ENCODE results near the gene LRRC3.
"Not testable (repeated sequence)": the region's sequence is repeated elsewhere in the genome, so short reads cannot be mapped to it uniquely, and the experiment has no call there.

Gene LRRC3

DNA sequence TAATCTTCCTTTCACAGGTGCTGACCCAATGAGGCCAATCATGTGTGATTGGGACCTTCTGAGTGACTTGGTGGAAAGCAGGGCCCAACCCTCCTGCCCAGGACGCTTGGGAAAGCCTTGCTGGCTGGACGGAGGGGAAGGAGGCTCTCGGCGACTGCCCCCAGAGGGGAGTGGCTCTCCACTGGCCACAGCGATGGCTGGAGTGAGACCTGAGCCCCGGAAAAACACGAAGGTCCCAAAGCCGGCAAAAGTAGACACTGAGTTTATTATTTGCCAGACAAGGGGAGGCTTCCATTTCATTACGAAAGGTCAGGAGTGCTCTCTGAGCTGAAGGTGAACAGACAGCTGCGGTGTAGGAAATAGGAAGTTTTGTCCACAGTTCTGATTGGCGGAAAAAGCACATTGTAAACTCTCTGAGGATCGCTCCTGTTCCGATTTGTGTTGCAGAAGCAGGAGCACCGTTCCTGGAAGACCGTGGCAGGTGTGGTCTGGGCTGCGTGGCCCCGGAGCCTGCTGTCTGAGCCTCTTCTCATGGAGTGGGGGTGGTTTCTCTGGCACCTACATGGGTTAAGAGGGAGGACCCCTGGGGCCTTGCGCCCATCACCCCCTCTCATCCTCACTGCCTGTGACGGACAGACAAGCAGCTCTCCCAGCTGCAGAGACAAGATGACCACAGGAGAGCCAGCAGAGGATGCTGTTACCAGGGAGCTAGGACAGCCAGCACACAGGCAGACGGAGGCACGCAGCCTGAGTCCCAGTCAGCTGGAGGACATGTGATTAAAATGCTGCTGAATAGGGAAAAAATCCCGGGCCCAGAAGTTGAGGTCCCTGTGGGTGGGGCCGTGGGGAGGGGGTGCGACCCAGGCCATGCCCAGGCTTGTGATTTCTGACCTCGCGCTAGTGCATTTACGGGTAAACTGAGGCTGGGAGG lies 43.2 kb downstream of the LRRC3 start:
- no peak for DNase-seq

DNA sequence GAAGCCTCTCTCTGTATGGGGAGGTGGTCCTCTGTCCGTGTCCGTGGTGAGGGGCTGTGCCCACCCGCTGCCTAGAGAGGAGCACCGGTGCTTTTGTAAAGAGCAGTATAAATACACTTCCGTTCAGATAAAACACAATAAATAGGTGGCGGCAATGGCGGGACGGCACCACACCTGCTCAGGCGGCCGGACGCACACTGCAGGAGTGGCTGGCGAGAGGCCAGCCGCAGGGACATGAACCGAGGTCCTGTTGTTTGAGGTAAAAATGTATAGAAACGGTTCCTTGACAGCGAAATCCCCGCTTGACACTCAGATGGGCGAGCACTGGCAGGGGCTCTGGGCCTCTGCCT lies 43.9 kb downstream of the LRRC3 start:
- DNase-seq = no peak

DNA sequence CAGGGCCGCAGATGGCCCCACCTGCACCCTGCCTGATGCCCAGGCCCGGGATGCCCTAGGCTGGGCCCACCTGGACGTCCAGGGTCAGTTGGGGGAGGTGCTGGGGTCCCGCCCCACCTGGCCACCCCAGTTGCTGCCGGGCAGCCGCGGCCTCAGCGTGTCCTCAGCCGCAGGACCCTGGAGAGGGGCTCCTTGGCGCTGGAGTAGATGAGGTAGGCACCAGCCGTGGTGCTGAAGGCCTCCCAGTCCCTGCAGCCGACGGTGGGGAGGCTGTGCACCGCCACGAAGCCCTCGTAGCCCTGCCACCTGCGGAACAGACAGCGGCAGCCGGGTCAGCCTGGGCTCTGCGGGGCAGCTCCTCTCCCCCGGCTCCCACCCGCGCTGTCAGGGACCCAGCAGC lies 44.3 kb downstream of the LRRC3 start:
- DNase-seq = no peak

DNA sequence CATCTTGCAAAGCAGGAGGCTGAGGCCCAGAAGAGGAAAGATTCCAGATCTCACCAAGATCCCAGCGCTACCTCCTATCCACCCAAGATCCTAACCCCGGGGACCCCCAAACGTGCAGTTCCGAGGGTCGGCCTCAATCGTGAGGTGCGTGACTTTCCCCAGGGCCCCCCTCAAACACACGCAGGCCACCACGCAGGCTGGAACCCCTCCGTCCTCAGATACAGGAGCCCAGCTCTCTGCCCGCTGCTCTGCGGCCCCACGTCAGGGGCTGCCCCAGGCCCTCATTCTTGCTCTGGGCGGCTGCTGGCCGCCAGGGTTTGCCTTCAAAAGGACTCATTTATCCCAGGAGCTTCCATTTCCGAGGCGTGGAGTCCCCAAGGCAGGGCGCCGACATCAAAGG lies 44.8 kb downstream of the LRRC3 start:
- no peak for DNase-seq

DNA sequence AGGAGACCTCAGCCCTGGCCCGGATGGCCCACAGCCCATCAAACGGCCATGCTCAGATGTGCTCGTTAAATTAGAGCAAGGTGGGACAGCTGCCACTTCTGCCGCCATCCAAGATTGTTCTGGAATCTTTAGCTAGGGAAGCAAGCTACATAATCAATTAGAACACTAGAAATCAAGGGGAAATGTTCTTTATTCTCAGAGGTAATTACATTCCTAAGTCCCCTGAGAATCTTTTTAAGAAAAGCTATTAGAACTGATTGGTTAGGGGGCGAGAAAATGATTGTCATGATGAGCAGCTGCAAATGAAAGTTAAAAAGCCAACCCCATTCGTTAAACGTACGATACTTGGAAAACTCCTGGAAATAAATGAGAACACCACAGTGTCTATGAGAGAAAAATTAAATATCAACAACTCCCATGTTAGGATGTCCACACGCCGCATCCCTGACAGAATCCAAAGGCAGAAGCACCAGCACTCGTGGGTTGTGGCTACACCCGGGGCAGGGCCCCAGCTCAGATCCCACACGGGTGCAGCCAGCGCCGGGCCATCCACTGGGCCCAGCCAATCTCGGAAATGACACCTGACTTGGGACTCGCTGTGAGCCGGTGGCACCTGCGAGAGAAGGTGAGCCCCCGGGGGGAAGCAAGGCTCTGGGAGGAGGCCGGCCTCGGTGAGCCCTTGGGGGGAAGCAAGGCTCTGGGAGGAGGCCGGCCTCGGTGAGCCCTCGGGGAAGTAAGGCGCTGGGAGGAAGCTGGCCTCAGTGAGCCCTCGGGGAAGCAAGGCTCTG lies 47.1 kb downstream of the LRRC3 start:
- no peak for DNase-seq

DNA sequence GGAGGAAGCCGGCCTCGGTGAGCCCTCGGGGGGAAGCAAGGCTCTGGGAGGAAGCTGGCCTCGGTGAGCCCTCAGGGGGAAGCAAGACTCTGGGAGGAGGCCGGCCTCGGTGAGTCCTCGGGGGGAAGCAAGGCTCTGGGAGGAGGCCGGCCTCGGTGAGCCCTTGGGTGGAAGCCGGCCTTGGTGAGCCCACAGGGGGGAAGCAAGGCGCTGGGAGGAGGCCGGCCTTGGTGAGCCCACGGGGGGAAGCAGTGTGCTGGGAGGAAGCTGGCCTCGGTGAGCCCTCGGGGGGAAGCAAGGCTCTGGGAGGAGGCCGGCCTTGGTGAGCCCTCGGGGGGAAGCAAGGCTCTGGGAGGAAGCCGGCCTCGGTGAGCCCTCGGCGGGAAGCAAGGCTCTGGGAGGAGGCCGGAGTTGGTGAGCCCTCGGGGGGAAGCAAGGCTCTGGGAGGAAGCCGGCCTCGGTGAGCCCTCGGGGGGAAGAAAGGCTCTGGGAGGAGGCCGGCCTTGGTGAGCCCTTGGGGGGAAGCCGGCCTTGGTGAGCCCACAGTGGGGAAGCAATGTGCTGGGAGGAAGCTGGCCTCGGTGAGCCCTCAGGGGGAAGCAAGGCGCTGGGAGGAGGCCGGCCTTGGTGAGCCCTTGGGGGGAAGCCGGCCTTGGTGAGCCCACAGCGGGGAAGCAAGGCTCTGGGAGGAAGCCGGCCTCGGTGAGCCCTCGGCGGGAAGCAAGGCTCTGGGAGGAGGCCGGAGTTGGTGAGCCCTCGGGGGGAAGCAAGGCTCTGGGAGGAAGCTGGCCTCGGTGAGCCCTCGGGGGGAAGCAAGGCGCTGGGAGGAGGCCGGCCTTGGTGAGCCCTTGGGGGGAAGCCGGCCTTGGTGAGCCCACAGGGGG lies 47.9 kb downstream of the LRRC3 start:
- DNase-seq = not testable (repeated sequence)

DNA sequence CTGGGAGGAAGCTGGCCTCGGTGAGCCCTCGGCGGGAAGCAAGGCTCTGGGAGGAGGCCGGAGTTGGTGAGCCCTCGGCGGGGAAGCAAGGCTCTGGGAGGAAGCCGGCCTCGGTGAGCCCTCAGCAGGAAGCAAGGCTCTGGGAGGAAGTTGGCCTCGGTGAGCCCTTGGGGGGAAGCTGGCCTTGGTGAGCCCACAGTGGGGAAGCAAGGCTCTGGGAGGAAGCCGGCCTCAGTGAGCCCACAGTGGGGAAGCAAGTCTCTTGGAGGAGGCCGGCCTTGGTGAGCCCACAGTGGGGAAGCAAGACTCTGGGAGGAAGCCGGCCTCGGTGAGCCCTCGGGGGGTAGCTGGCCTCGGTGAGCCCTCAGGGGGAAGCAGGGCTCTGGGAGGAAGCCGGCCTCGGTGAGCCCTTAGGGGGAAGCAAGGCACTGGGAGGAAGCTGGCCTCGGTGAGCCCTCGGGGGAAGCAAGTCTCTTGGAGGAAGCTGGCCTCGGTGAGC lies 48.6 kb downstream of the LRRC3 start:
- DNase-seq = no peak

DNA sequence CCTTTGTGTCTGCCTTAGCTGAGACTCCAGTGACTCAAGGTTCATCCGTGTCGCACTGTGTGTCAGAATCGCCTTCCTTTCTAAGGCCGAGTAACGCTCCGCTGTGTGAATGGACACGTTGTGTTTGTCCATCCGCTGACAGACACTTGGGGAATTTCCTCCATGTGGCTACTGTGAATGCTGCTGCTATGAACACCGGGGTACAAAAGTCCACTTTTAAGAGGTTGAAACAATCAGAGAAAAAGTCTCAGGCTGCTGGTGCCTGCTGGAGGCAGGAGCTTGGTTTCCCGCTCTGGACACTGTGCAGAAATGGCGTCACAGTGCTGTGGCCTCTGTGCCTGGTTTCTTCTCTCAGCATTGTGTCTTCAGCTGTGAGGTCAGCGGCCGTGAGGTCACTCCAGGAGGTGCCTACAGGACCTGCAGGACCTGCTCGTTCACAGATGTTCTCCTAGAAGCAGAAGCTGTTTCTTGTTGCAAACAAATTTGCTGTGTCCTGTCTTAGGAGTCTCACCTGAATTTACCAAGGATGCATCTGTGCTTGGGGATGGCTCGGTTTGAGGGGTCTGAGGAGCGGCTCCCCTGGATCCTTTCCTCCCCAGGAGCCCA lies 50.5 kb downstream of the LRRC3 start:
- DNase-seq = no peak

DNA sequence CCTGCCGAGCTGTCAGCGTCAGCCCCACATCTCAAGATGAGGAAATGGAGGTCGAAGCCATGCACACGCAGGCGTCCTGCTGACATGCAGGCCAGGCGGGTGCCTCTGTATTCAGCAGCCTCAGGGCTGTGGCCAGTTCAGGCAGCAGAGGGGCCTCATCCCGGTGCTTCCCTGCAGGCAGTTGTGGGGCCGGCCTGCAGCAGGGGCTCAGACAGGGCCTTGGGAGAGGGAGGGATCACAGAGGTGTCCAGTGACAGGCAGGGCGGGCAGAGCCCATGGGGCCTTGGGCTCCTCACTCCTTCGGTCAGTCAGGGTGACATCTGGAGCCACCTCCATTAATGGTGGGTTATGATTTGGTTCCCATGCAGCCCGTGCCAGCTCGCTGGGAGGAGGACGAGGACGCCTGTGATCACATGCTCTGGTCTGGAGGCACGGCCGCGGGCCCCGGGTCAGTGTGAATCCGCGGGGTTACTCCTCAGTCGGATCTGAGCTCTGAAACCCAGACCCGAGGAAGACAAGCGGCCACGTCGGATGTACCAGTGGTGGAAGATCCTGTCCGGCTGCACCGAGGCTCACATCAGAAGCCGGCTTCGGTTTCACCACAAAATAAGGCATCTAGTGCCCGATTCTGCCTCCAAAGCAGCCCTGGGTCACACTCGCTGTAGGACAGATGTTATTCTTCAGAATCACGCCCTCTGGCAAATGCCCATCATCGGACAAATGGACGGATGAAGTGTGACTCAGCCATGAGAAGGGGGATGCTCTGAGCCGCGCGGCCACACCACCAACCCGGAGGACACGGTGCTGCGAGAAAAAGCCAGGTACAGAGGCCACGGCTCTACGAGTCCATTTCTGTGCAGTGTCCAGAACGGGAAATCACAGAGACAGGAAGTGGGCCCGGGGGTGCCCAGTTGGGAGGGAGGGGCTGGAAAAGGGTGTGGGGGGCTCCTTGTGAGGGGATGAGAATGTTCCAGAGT lies 51.3 kb downstream of the LRRC3 start:
- no peak for DNase-seq

DNA sequence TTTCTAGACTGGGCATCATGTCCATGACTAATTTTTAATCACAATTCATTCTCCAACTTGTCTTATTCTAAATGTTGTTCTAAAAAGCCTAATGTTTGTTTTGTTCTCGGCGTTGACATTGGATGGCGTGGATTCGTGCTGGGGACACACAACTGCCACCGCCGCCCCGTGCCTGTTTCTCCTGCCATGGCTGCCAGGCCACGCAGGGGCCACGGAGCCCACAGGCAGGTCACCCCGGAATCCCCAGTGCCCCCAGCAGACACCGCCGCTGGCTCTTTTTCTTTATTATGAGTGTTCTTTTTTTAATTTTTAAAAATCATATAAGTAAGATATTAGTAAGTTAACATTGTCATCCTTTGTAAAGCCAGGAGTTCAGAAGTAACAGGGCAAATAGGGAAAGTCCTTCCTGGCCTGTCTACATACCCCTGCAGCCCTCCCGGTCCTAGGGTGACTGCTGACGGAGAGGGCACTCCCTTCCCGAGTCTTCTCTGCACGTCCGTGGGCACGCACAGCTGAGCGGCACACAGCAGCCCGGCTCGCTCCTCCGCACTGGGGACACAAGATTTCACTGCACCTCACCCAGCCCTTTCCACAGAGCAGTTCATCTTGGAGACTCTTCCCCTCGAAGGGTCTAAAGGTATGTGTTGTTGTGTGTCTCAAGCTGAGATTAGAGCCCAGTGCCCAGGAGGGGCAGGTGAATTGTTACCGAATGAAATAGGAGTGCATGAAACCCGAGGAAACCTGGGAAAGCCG lies 52.5 kb downstream of the LRRC3 start:
- DNase-seq = no peak

DNA sequence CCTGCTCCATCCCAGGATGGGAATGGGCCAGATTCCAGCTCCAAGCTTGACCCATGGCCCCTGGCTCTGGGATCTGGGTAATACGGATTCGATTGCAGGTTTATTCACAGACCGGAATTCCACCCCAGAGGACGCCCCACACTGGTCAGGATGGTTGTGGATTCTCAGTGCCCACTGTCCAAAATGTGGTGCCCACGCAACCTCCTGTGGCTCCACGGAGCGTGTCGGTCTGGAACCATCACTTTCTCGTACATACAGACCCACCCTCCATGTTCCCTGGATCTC lies 53.1 kb downstream of the LRRC3 start:
- no peak for DNase-seq

DNA sequence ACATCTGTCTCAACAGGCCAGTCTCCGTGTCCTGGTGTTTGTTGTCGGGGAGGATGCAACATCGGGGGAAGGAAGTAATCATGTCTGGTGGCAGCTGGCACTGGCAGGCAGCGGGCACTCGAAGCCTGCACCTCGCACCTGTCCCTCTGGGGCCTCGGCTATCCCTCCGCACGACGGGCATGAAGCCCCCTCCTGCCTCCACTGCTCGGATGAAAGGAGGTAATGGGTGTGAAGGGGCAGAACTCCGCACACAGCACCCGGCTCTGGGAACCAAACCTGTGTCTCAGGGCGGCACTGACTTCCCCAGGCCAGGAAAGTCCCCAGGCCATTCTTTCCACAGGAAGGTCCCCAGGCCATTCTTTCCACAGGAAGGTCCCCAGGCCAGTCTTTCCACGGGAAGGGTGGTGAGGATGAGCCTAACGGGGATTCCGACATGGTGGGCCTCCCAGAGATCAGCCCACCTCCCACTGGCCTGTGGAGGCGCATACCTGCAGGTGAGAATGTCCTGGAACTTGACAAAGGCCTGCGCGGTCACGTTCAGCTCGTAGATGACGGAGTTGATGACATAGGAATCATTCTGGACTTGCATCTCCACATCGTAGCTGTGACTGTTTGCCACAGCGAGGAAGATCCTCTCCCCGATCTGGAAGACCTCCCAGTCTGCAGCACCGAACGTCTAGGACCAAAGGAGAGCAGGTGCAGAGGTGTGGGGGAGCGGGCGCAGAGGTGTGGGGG lies 53.6 kb downstream of the LRRC3 start:
- DNase-seq = no peak

DNA sequence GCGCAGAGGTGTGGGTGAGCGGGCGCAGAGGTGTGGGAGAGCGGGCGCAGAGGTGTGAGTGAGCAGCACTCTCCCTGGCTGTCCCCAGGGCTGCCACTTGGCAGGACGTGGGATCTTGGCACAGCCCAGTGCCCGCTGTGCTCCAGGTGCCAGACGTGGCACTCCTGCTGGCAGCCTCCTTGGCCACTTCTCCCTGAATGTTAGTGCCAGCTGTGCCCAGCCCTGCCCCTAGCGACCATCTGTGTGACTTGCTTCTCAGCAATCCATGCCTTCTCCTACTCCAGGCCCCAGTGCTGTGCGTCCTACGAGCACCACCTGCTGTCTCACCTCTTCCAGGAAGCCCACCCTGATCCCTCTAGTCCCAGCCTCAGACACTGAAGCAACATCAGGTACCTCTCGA lies 54.2 kb downstream of the LRRC3 start:
- no peak for DNase-seq

DNA sequence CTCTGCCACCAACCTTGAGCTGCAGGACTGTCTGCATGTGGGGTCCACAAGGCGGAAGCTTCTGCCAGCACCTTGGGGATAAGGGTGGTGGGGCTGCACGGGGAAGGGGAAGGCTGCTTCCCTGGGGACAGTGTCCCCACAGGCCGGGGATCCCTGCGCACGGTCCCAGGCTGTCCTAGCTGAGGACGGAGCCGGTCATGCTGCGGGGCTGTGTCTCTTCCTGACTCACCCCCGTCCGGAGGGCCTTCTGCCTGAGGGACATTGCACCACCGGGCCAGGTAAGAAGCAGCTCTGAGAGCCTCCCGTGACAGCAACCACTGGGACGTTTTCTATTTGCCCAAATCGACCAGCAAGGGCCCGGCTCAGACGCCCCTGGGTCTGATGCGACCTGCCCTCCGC lies 54.8 kb downstream of the LRRC3 start:
- no peak for DNase-seq

DNA sequence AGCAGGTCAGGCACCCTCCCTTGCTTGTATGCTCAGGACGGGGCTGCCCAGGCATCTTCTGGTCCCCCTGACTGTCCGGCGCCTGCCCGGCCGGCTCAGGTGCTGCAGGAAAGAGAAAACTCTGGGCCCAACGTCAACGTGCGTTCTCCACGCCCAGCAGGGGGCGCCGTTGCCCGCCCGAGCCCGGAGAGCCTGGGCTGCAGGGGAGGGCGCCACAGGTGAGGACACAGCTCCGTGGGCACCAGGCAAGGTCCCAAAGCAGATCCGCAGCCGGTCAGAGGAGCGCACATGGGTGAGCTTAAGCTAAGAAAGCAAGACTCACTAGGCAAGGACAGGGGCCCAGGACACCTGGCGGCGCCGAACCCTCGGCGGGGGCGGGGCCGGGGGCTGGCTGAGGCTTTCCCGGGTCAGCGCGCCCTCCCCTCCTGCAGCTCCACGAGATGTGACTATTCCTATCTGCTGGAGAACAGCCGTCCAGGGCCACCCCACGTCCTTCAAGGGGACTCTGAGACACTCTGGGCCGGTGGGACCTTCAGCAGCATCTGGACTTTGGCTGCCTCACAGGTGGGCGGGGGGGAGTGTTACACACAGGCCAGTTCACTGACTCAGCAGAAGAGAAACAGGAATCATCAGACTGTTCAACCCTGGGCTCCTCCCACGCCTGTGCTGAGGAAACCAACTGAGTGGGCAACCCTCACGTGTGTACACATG lies 55.4 kb downstream of the LRRC3 start:
- peak; percentile 50 for DNase-seq

DNA sequence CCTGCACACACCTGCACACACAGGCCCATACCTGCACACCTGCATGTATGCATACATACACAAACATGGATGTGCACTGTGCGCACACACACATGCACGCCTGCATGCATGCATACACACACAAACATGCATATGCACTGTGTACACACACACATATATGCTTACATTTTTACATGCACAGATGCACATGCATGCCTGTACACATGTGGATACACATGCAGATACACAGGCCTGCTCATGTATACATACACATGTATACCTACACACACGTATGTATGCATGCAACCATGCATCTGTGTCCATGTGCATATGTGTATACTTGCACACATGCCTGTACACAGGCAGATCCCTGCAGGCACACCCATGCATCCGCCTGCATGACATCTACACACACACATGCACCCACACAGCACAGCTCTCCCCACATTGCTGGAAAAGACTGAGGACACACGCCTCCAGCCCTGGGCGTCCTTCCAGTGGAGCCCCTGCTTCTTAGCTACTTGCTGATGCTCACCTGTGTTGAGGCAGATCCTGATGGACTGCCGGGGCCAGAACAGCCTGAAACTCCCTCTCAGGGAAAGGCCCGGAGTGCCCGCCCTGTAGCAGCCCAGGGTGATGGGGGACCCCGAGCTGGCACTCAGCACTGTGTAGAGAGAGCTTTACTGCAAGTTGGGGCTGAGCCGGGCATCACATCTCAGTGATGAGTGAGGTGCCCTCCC lies 56.1 kb downstream of the LRRC3 start:
- no peak for DNase-seq

All from GDM1 (cell line).